Endothelial cell of umbilical vein (primary cell): ENCODE measurements around the gene VDAC2. TPM values are rescaled to one million over a fixed set of nuclear protein-coding genes. Genes with fewer than 3 reads are reported as not detected.

Source experiments
- BruUV-seq: library from RNA; stranded (reverse); fragments of 400-500 nt; replicated peaks from 2 replicates; lab custom pipeline; 2021; lab: Mats Ljungman, UMichigan
- CTCF ChIA-PET: fragments of 300-600, 350-600 bp; sonication (Branson Sonifier 250); formaldehyde crosslinking; loops from one replicate; lab custom pipeline; 2021; ENCODE audit warnings: antibody characterized with exemption, inconsistent platforms; lab: Charles Lee
- POLR2A ChIA-PET: fragments of 300-600, 350-600 bp; sonication (Branson Sonifier 250); formaldehyde crosslinking; loops from one replicate; lab custom pipeline; 2021; ENCODE audit warnings: antibody characterized with exemption, inconsistent platforms; lab: Charles Lee
- DNase-seq: peaks from one replicate; pipeline ENCODE4 v3.0.0-alpha.2; 2011; ENCODE audit warnings: low read depth, low spot score
- FAIRE-seq: peaks from 2 replicates; lab custom pipeline; 2011; peaks lifted over from hg19 to GRCh38; lab: Jason Lieb, UNC
- H2AFZ ChIP-seq: 2 replicates; pipeline ENCODE4 v1.6.0; 2012; ENCODE audit warnings: low read depth, low read length, control low read depth, inconsistent platforms
- H3K27ac ChIP-seq: 2 replicates; pipeline ENCODE4 v1.5.1; 2011; ENCODE audit warnings: low read depth, mild to moderate bottlenecking, control low read depth, low read length, moderate library complexity; ENCODE audit not compliant: insufficient read depth
- H3K27me3 ChIP-seq, 2 experiments: 2 replicates each; pipeline versions ENCODE4 v1.6.0 to v1.6.1; 2011; ENCODE audit warnings: low read length in 2 of 2, mixed read lengths in 1 of 2; ENCODE audit not compliant: control insufficient read depth in 2 of 2, insufficient read depth in 2 of 2
- H3K36me3 ChIP-seq, 2 experiments: 2 replicates in 1 of 2; 3 replicates in 1 of 2; pipeline ENCODE4 v1.5.1; 2011; ENCODE audit warnings: low read length in 2 of 2, mild to moderate bottlenecking in 1 of 2, moderate library complexity in 1 of 2; ENCODE audit not compliant: control insufficient read depth in 2 of 2, insufficient read depth in 2 of 2; ENCODE audit errors: extremely low read depth in 1 of 2
- H3K4me1 ChIP-seq: 3 replicates; pipeline ENCODE4 v1.5.1; 2011; ENCODE audit warnings: mild to moderate bottlenecking, low read length; ENCODE audit not compliant: control insufficient read depth, insufficient read depth; ENCODE audit errors: extremely low read depth
- H3K4me2 ChIP-seq: 2 replicates; pipeline ENCODE4 v1.6.1; 2011; ENCODE audit warnings: low read length, control low read depth, mixed read lengths; ENCODE audit not compliant: insufficient read depth
- H3K4me3 ChIP-seq, 3 experiments: fragments of 200-600 bp in 1 of 3; sonication (generic), shearing (Covaris generic) in 1 of 3; replicated peaks in 1 of 3; 2 replicates each; pipeline ENCODE4 v1.5.1; 2011 to 2016; ENCODE audit warnings: control low read depth in 3 of 3, low read length in 3 of 3, mild to moderate bottlenecking in 2 of 3, inconsistent platforms in 1 of 3, low read depth in 1 of 3, moderate library complexity in 1 of 3; ENCODE audit not compliant: insufficient read depth in 1 of 3
- H3K79me2 ChIP-seq: 2 replicates; pipeline ENCODE4 v1.6.0; 2012; ENCODE audit warnings: low read length, inconsistent platforms; ENCODE audit not compliant: control insufficient read depth, insufficient read depth
- H3K9ac ChIP-seq: replicated peaks from 2 replicates; pipeline ENCODE3; 2011; ENCODE audit warnings: low read length, control low read depth; ENCODE audit not compliant: insufficient read depth; ENCODE audit errors: extremely low read depth
- H3K9me1 ChIP-seq: replicated peaks from 3 replicates; pipeline ENCODE4 v1.6.0; 2011; ENCODE audit warnings: mild to moderate bottlenecking, low read length; ENCODE audit not compliant: control insufficient read depth, insufficient read depth; ENCODE audit errors: extremely low read depth
- H3K9me3 ChIP-seq: replicated peaks from 2 replicates; pipeline ENCODE4 v1.5.1; 2012; ENCODE audit warnings: low read length, inconsistent platforms; ENCODE audit not compliant: control insufficient read depth, insufficient read depth
- H4K20me1 ChIP-seq: replicated peaks from 2 replicates; pipeline ENCODE3; 2011; ENCODE audit warnings: mild to moderate bottlenecking, low read length; ENCODE audit not compliant: control insufficient read depth, insufficient read depth; ENCODE audit errors: extremely low read depth
- CTCF ChIP-seq, 2 donors: IDR thresholded peaks; 1 replicate in 1 of 2; 2 replicates in 1 of 2; pipeline ENCODE4 v1.5.1; 2011; ENCODE audit warnings: low read length in 2 of 2, mild to moderate bottlenecking in 2 of 2, moderate library complexity in 2 of 2, control low read depth in 1 of 2, inconsistent platforms in 1 of 2, low read depth in 1 of 2; ENCODE audit not compliant: insufficient read depth in 1 of 2; ENCODE audit errors: extremely low read depth in 1 of 2
- EZH2 ChIP-seq: IDR thresholded peaks from 2 replicates; pipeline ENCODE4 v1.6.1; 2012; ENCODE audit warnings: borderline replicate concordance, low read depth, mild to moderate bottlenecking, moderate library complexity, low read length, inconsistent platforms; ENCODE audit not compliant: severe bottlenecking
- FOS ChIP-seq: IDR thresholded peaks from 2 replicates; pipeline ENCODE4 v1.6.1; 2011; ENCODE audit warnings: mild to moderate bottlenecking, low read length, moderate library complexity, borderline replicate concordance; ENCODE audit not compliant: insufficient read depth
- GATA2 ChIP-seq: IDR thresholded peaks from 2 replicates; pipeline ENCODE4 v1.7.0; 2011; ENCODE audit warnings: low read depth, mild to moderate bottlenecking, moderate library complexity, mixed read lengths, low read length; ENCODE audit not compliant: insufficient read length, insufficient read depth
- JUN ChIP-seq: IDR thresholded peaks from 2 replicates; pipeline ENCODE4 v1.6.1; 2011; ENCODE audit warnings: borderline replicate concordance, low read depth; ENCODE audit not compliant: insufficient read length, insufficient read depth
- MAX ChIP-seq: IDR thresholded peaks from 2 replicates; pipeline ENCODE4 v1.6.1; 2011; ENCODE audit not compliant: insufficient read depth, insufficient read length
- MYC ChIP-seq: IDR thresholded peaks from one replicate; pipeline ENCODE4 v1.6.1; 2011; ENCODE audit warnings: mild to moderate bottlenecking, low read depth, low read length
- POLR2A ChIP-seq: IDR thresholded peaks from 2 replicates; pipeline ENCODE4 v1.6.1; 2012; ENCODE audit warnings: low read depth, mild to moderate bottlenecking, control low read depth, low read length
- POLR2AphosphoS5 ChIP-seq: IDR thresholded peaks from 2 replicates; pipeline ENCODE4 v1.6.1; 2012; ENCODE audit warnings: low read depth, mild to moderate bottlenecking, control low read depth, low read length, moderate library complexity; ENCODE audit not compliant: insufficient read depth
- dilution Hi-C: fragments of 300-500 bp; cut with MboI; formaldehyde crosslinking; loops from one replicate; pipeline ENCODE4 v1.15.0; 2019; ENCODE audit warnings: low sequenced_read_pairs; ENCODE audit not compliant: extremely low pct_ligation_motif_present
- intact Hi-C: fragments of 100-400 bp; cut with micrococcal nuclease; formaldehyde crosslinking; loops from one replicate; pipeline ENCODE4 v1.10.0; 2022
- polyA plus RNA-seq, 4 experiments: library from polyadenylated mRNA; depleted of rRNA in 3 of 4; stranded (reverse) in 3 of 4; unstranded in 1 of 4; fragments of >200 nt; gene quantifications; 2 replicates each; pipeline versions ENCODE4 v1.2.1 to v1.2.3, GENCODE V29; 2011 to 2012; ENCODE audit warnings: missing spikeins in 1 of 4
- total RNA-seq: library from RNA; stranded (reverse); gene quantifications from 2 replicates; pipeline ENCODE4 v1.2.3, GENCODE V29; 2021

VDAC2 gene
- total and polyA plus RNA-seq, 2 donors (not counting 3 experiments of a cell fraction or from before 2014, with no cell fraction given): 89.3 to 222 TPM

GRCh38 chr10:75208181-75208580, 2.4 kb upstream of the VDAC2 start:
- ChIA-PET POLR2A (no interaction called here), CTCF (interaction anchor here (0.5 to 4.2 kb wide), 3 partner anchors 12 to 24 kb away, joined by 3 to 30 read pairs (median 4); no protein-coding TSS in a partner anchor)
- Histone ChIP-seq H3K79me2 (peaks cover 25% of the 10 kb centered on the region), H3K27me3 (no peaks in the 10 kb centered on the region), H3K4me1 (peaks cover 21% of the 10 kb centered on the region), H3K9me3 (no peaks in the 10 kb centered on the region), H3K4me3 (no peak overlapping the region), H3K4me2 (no peak overlapping the region), H3K9me1 (no peaks in the 10 kb centered on the region), H2AFZ (no peak overlapping the region), H3K9ac (no peak overlapping the region), H3K27ac (no peak overlapping the region), H4K20me1 (peaks cover 3% of the 10 kb centered on the region), H3K36me3 (peaks cover 2 to 9% of the 10 kb centered on the region in 2 experiments)
- dilution Hi-C loops: no loop called here
- TF ChIP-seq GATA2 (no peak), MYC (no peak), POLR2A (no peak), FOS (no peak), POLR2AphosphoS5 (no peak), JUN (no peak), CTCF (IDR thresholded peaks at IDR 0.05; ENCODE audit: extremely low read depth in 1 of 2, insufficient read depth in 1 of 2, low read depth in 1 of 2, low read length in 2 of 2) (no peak), EZH2 (no peak), MAX (no peak)
- intact Hi-C loops: no loop called here
- DNase-seq (no peak), FAIRE-seq (no peak)
- BruUV-seq: no TSS peak
